Natural killer cell (primary cell): ENCODE measurements around the gene SGO1. TPM values are rescaled to one million over a fixed set of nuclear protein-coding genes. Genes with fewer than 3 reads are reported as not detected.
A peak's percentile ranks its signal among the peaks of the same experiment; 100 is the strongest.

Experiments
- ATAC-seq, 3 donors: fragments of 150-1000 bp in 2 of 3; fragments of 200-7000 bp in 1 of 3; cut with Tn5 transposase; 1 replicate in 1 of 3; 2 replicates in 2 of 3; pipeline ENCODE4 v1.10.0; 2021; ENCODE audit warnings: mild to moderate bottlenecking in 2 of 3, moderate library complexity in 2 of 3
- DNase-seq, 2 donors: peaks; one replicate each; pipeline versions ENCODE4 v3.0.0 to v3.0.0-alpha.2; 2013 to 2021; ENCODE audit warnings: mixed read lengths in 1 of 2
- H3K27ac ChIP-seq: one replicate; pipeline ENCODE4 v1.5.1; 2013; ENCODE audit warnings: mild to moderate bottlenecking, low read length
- H3K27me3 ChIP-seq: one replicate; pipeline ENCODE4 v1.6.1; 2013; ENCODE audit warnings: low read length; ENCODE audit not compliant: control insufficient read depth, insufficient read depth
- H3K36me3 ChIP-seq: one replicate; pipeline ENCODE4 v1.6.1; 2013; ENCODE audit warnings: low read length; ENCODE audit not compliant: control insufficient read depth, insufficient read depth
- H3K4me1 ChIP-seq: one replicate; pipeline ENCODE4 v1.6.1; 2013; ENCODE audit warnings: low read length; ENCODE audit not compliant: control insufficient read depth, insufficient read depth
- H3K4me3 ChIP-seq: one replicate; pipeline ENCODE4 v1.5.1; 2013; ENCODE audit warnings: low read length
- H3K9me3 ChIP-seq: one replicate; pipeline ENCODE4 v1.6.1; 2013; ENCODE audit warnings: low read length; ENCODE audit not compliant: control insufficient read depth, insufficient read depth
- H3K27ac Mint-ChIP-seq, 2 donors: one replicate each; pipeline ENCODE4 v1.8.0; 2022; ENCODE audit warnings: mild to moderate bottlenecking in 2 of 2, mixed read lengths in 2 of 2, moderate library complexity in 1 of 2
- H3K27me3 Mint-ChIP-seq, 2 donors: one replicate each; pipeline ENCODE4 v1.8.0; 2022; ENCODE audit warnings: low read depth in 2 of 2, mixed read lengths in 2 of 2
- H3K36me3 Mint-ChIP-seq: one replicate; pipeline ENCODE4 v1.8.0; 2022; ENCODE audit warnings: mixed read lengths
- H3K4me1 Mint-ChIP-seq, 2 donors: one replicate each; pipeline ENCODE4 v1.8.0; 2022; ENCODE audit warnings: mixed read lengths in 2 of 2
- H3K4me3 Mint-ChIP-seq: one replicate; pipeline ENCODE4 v1.8.0; 2022; ENCODE audit warnings: mild to moderate bottlenecking, moderate library complexity, mixed read lengths
- H3K9me3 Mint-ChIP-seq, 2 donors: one replicate each; pipeline ENCODE4 v1.8.0; 2022; ENCODE audit warnings: mixed read lengths in 2 of 2
- WGBS: methylation state at CpG from one replicate; pipeline ENCODE4 v1.1.7; 2013; ENCODE audit warnings: missing lambda C conversion rate; ENCODE audit not compliant: insufficient coverage; 5-methylcytosine and 5-hydroxymethylcytosine counted together
- intact Hi-C: fragments of 100-400 bp; cut with micrococcal nuclease; formaldehyde crosslinking; loops from one replicate; pipeline ENCODE4 v1.14.2; 2022
- total RNA-seq, 4 donors: library from RNA; stranded (reverse); fragments of 120-200 nt in 1 of 4; gene quantifications; one replicate each; pipeline versions ENCODE4 v1.2.3 to v1.2.4, GENCODE V29; 2013 to 2022
- TF ChIP-seq, protein P1 (sequence below): fragments of 200-600 bp; IDR thresholded peaks from one replicate; pipeline ENCODE4 v1.8.0; 2022; ENCODE audit warnings: antibody characterized with exemption

SGO1 gene
- total RNA-seq, 3 donors from 2014 or later (not counting 1 experiment from before 2014, with no cell fraction given) = 0.55 to 1.4 (median 0.94) TPM

GRCh38 chr3:20141316-20141715, 44.7 kb downstream of the SGO1 start:
- no peaks in the 10 kb centered on the region for H3K9me3 ChIP-seq
- H3K4me1 Mint-ChIP-seq = peaks cover 0 to 12% of the 10 kb centered on the region in 2 donors
- H3K4me3 Mint-ChIP-seq = no peak overlapping the region
- H3K27me3 ChIP-seq = no peaks in the 10 kb centered on the region
- no peak overlapping the region for H3K4me3 ChIP-seq
- WGBS = 89% methylated on average over 2 of the region's 2 CpGs
- no peaks in the 10 kb centered on the region for H3K27me3 Mint-ChIP-seq
- H3K27ac Mint-ChIP-seq = peak overlapping the region in 1 of 2 donors; percentile 15
- TF ChIP-seq, protein P1, sequence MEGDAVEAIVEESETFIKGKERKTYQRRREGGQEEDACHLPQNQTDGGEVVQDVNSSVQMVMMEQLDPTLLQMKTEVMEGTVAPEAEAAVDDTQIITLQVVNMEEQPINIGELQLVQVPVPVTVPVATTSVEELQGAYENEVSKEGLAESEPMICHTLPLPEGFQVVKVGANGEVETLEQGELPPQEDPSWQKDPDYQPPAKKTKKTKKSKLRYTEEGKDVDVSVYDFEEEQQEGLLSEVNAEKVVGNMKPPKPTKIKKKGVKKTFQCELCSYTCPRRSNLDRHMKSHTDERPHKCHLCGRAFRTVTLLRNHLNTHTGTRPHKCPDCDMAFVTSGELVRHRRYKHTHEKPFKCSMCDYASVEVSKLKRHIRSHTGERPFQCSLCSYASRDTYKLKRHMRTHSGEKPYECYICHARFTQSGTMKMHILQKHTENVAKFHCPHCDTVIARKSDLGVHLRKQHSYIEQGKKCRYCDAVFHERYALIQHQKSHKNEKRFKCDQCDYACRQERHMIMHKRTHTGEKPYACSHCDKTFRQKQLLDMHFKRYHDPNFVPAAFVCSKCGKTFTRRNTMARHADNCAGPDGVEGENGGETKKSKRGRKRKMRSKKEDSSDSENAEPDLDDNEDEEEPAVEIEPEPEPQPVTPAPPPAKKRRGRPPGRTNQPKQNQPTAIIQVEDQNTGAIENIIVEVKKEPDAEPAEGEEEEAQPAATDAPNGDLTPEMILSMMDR = no peak
- no peak for ATAC-seq
- intact Hi-C loops = no loop called here
- H3K9me3 Mint-ChIP-seq = no peaks in the 10 kb centered on the region
- DNase-seq = no peak
- no peaks in the 10 kb centered on the region for H3K4me1 ChIP-seq
- peaks cover 9% of the 10 kb centered on the region for H3K36me3 Mint-ChIP-seq
- H3K27ac ChIP-seq = no peak overlapping the region
- H3K36me3 ChIP-seq = peaks cover 55% of the 10 kb centered on the region

GRCh38 chr3:20140881-20141280, 45.1 kb downstream of the SGO1 start:
- Histone ChIP-seq H3K27ac (no peak overlapping the region), H3K4me1 (no peaks in the 10 kb centered on the region), H3K36me3 (peaks cover 54% of the 10 kb centered on the region), H3K9me3 (no peaks in the 10 kb centered on the region), H3K27me3 (no peaks in the 10 kb centered on the region), H3K4me3 (no peak overlapping the region)
- WGBS = 31% methylated on average over 2 of the region's 2 CpGs
- peaks cover 9% of the 10 kb centered on the region for H3K36me3 Mint-ChIP-seq
- TF ChIP-seq, protein P1 = no peak
- no peaks in the 10 kb centered on the region for H3K9me3 Mint-ChIP-seq
- peak overlapping the region in 1 of 2 donors; percentile 15 for H3K27ac Mint-ChIP-seq
- no peak overlapping the region for H3K4me3 Mint-ChIP-seq
- H3K27me3 Mint-ChIP-seq = no peaks in the 10 kb centered on the region
- DNase-seq (no peak), ATAC-seq (no peak)
- intact Hi-C loops = no loop called here
- H3K4me1 Mint-ChIP-seq = peaks cover 0 to 12% of the 10 kb centered on the region in 2 donors

GRCh38 chr3:20137647-20138046, 48.4 kb downstream of the SGO1 start:
- Histone ChIP-seq H3K27ac (no peak overlapping the region), H3K9me3 (no peaks in the 10 kb centered on the region), H3K36me3 (peaks cover 44% of the 10 kb centered on the region), H3K4me3 (no peak overlapping the region), H3K27me3 (no peaks in the 10 kb centered on the region), H3K4me1 (no peaks in the 10 kb centered on the region)
- ATAC-seq = no peak
- Mint-ChIP-seq H3K36me3 (no peaks in the 10 kb centered on the region), H3K9me3 (no peaks in the 10 kb centered on the region), H3K4me1 (peaks cover 0 to 21% of the 10 kb centered on the region in 2 donors), H3K27ac (no peak overlapping the region), H3K27me3 (no peaks in the 10 kb centered on the region), H3K4me3 (no peak overlapping the region)
- intact Hi-C loops = no loop called here
- DNase-seq = no peak
- 96% methylated on average over 4 of the region's 4 CpGs for WGBS
- TF ChIP-seq, protein P1 = no peak

DNA sequence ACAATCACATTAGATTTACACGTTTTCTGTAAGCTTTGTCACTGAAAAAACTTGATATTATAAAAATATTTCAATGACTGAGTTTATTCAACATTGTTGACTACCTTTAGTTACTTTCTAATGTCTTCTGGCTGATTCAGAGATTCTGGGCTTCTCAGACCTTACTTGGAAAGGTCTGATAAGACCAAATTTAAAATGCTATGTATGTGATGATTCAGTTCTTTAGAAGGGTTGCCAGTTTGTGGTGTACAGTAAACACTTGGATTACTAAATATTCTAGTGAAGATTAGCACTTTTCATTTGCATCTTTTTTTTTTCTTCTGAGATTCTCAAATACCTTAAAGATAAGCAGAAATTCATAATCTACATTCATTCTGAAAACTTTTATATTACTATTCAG, 49.8 kb downstream of the SGO1 start:
- Mint-ChIP-seq H3K4me3 (no peak overlapping the region), H3K36me3 (peaks cover under 1% of the 10 kb centered on the region), H3K4me1 (peaks cover 0 to 15% of the 10 kb centered on the region in 2 donors), H3K27ac (peak overlapping the region; percentile 14 to 26), H3K27me3 (no peaks in the 10 kb centered on the region), H3K9me3 (no peaks in the 10 kb centered on the region)
- H3K36me3 ChIP-seq = peaks cover 41% of the 10 kb centered on the region
- WGBS = no CpG with 5 or more reads among the region's 1 CpG
- DNase-seq (no peak), ATAC-seq (no peak)
- H3K9me3 ChIP-seq = no peaks in the 10 kb centered on the region
- TF ChIP-seq, protein P1 = no peak
- intact Hi-C loops = no loop called here
- no peak overlapping the region for H3K4me3 ChIP-seq
- H3K27ac ChIP-seq = no peak overlapping the region
- no peaks in the 10 kb centered on the region for H3K4me1 ChIP-seq
- no peaks in the 10 kb centered on the region for H3K27me3 ChIP-seq
